GM13977 (cell line): Measurements from ENCODE around the gene RBBP4.
"Not testable (repeated sequence)": the region's sequence is repeated elsewhere in the genome, so short reads cannot be mapped to it uniquely, and the experiment has no call there.

ENCODE experiments used
- DNase-seq: peaks from one replicate; pipeline ENCODE4 v3.0.0; 2012; ENCODE audit warnings: low spot score
- CTCF ChIP-seq: IDR thresholded peaks from 2 replicates; pipeline ENCODE4 v1.5.1; 2012; ENCODE audit warnings: mild to moderate bottlenecking, control low read depth; ENCODE audit not compliant: insufficient read depth; ENCODE audit errors: extremely low read depth, missing control alignments
- in situ Hi-C: fragments of 300-500 bp; cut with MboI; formaldehyde crosslinking; loops from one replicate; pipeline ENCODE4 v1.12.0; 2022; ENCODE audit warnings: low sequenced_read_pairs, low pct_unique_long_range_greater_than_20kb, mixed read lengths, inconsistent platforms; ENCODE audit not compliant: unreplicated experiment

RBBP4 gene

GRCh38 chr1:32702599-32703478 is 51.8 kb downstream of the RBBP4 start, which contains the start of gene SYNC:
Gene SYNC (minus strand): TSS chr1:32702770. CDS start chr1:32702660, 110 bp downstream.
- in situ Hi-C loops: no loop called here
- TF ChIP-seq CTCF: no peak
- DNase-seq: peak; percentile 67

- no peak for TF ChIP-seq CTCF
- in situ Hi-C loops: no loop called here
- no peak for DNase-seq
These were observed 52.7 kb downstream of the RBBP4 start for GRCh38 chr1:32703479-32704291.

- in situ Hi-C loops: no loop called here
- DNase-seq: no peak
- no peak for TF ChIP-seq CTCF
These were observed 54.5 kb downstream of the RBBP4 start for GRCh38 chr1:32705516-32705915.

GRCh38 chr1:32706491-32706890 is 55.5 kb downstream of the RBBP4 start:
- TF ChIP-seq CTCF: no peak
- in situ Hi-C loops: no loop called here
- DNase-seq: no peak

GRCh38 chr1:32709075-32709474 is 58.1 kb downstream of the RBBP4 start:
- in situ Hi-C loops: no loop called here
- no peak for TF ChIP-seq CTCF
- DNase-seq: no peak

- TF ChIP-seq CTCF: no peak
- in situ Hi-C loops: no loop called here
- no peak for DNase-seq
These were observed 58.5 kb downstream of the RBBP4 start for GRCh38 chr1:32709476-32709875.

GRCh38 chr1:32711221-32711620 is 60.2 kb downstream of the RBBP4 start:
- in situ Hi-C loops, DNase-seq: not testable (repeated sequence)
